ENCODE measurements around the gene CDH12.

The CDH12 gene

GRCh38 chr5:21823076-21823574, 1030.0 kb downstream of the CDH12 start:
- DNase-seq (ENCODE audit: low read depth in 3 of 3) = no peak

GRCh38 chr5:21820527-21820926, 1032.6 kb downstream of the CDH12 start:
- DNase-seq (ENCODE audit: low read depth in 3 of 3) = no peak

- no peak for DNase-seq (ENCODE audit: low read depth in 3 of 3)
Observed at GRCh38 chr5:21818370-21818720, 1034.8 kb downstream of the CDH12 start.

- DNase-seq (ENCODE audit: low read depth in 3 of 3) = no peak
Observed at GRCh38 chr5:21817668-21818369, 1035.3 kb downstream of the CDH12 start.

GRCh38 chr5:21810737-21811316, 1042.3 kb downstream of the CDH12 start:
- DNase-seq (ENCODE audit: low read depth in 3 of 3) = no peak

- DNase-seq (ENCODE audit: low read depth in 3 of 3) = no peak
Observed at GRCh38 chr5:21809611-21810010, 1043.5 kb downstream of the CDH12 start.

- no peak for DNase-seq (ENCODE audit: low read depth in 3 of 3)
Observed at GRCh38 chr5:21807953-21808352, 1045.2 kb downstream of the CDH12 start.

GRCh38 chr5:21806943-21807342, 1046.2 kb downstream of the CDH12 start:
- DNase-seq (ENCODE audit: low read depth in 3 of 3) = no peak

- no peak for DNase-seq (ENCODE audit: low read depth in 3 of 3)
Observed at GRCh38 chr5:21806271-21806670, 1046.9 kb downstream of the CDH12 start.

GRCh38 chr5:21802869-21803490, 1050.2 kb downstream of the CDH12 start:
- DNase-seq (ENCODE audit: low read depth in 3 of 3) = no peak

- DNase-seq (ENCODE audit: low read depth in 3 of 3) = no peak
Observed at GRCh38 chr5:21802100-21802499, 1051.0 kb downstream of the CDH12 start.

GRCh38 chr5:21792748-21793147, 1060.4 kb downstream of the CDH12 start:
- no peak for DNase-seq (ENCODE audit: low read depth in 3 of 3)

GRCh38 chr5:21791304-21791703, 1061.8 kb downstream of the CDH12 start:
- no peak for DNase-seq (ENCODE audit: low read depth in 3 of 3)

GRCh38 chr5:21784487-21784886, 1068.7 kb downstream of the CDH12 start:
- no peak for DNase-seq (ENCODE audit: low read depth in 3 of 3)

GRCh38 chr5:21783074-21783679, 1070.0 kb downstream of the CDH12 start:
- DNase-seq (ENCODE audit: low read depth in 3 of 3) = no peak

GRCh38 chr5:21776466-21776865, 1076.7 kb downstream of the CDH12 start:
- no peak for DNase-seq (ENCODE audit: low read depth in 3 of 3)

- no peak for DNase-seq (ENCODE audit: low read depth in 3 of 3)
Observed at GRCh38 chr5:21774801-21775200, 1078.3 kb downstream of the CDH12 start.

- DNase-seq (ENCODE audit: low read depth in 3 of 3) = no peak
Observed at GRCh38 chr5:21774281-21774680, 1078.9 kb downstream of the CDH12 start.

- no peak for DNase-seq (ENCODE audit: low read depth in 3 of 3)
Observed at GRCh38 chr5:21773456-21773855, 1079.7 kb downstream of the CDH12 start.

- no peak for DNase-seq (ENCODE audit: low read depth in 3 of 3)
Observed at GRCh38 chr5:21765406-21765805, 1087.7 kb downstream of the CDH12 start.

GRCh38 chr5:21739096-21739495, 1114.0 kb downstream of the CDH12 start:
- no peak for DNase-seq (ENCODE audit: low read depth in 3 of 3)

- DNase-seq (ENCODE audit: low read depth in 3 of 3) = no peak
Observed at GRCh38 chr5:21723500-21723899, 1129.6 kb downstream of the CDH12 start.

Measured in stimulated activated CD4-positive, alpha-beta T cell treated with anti-CD3 and anti-CD28 coated beads, TNF-alpha, amount 100 ng/mL, for 24 hours (primary cell).